K562 (cell line): ENCODE measurements around the gene DPEP1. TPM values are rescaled to one million over a fixed set of nuclear protein-coding genes. Genes with fewer than 3 reads are reported as not detected.

Experiments
- CHCHD3 ChIP-seq: fragments of 250-450 bp; sonication (Bioruptor Pico); IDR thresholded peaks from 2 replicates; pipeline ENCODE4 v2.1.2; 2022; ENCODE audit warnings: mild to moderate bottlenecking
- GTF2F1 ChIP-seq: IDR thresholded peaks from 2 replicates; pipeline ENCODE4 v1.6.1; 2011; ENCODE audit warnings: low read depth, low read length, improper control_type of control experiment
- IFI16 ChIP-seq: fragments of 250-450 bp; sonication (Bioruptor Pico); IDR thresholded peaks from 2 replicates; pipeline ENCODE4 v2.1.2; 2022; ENCODE audit warnings: mild to moderate bottlenecking, inconsistent platforms
- NR2F6 ChIP-seq: fragments of 450-650 bp; formaldehyde crosslinking; IDR thresholded peaks from 2 replicates; pipeline ENCODE4 v1.4.0; 2020; ENCODE audit warnings: mild to moderate bottlenecking
- PML ChIP-seq: IDR thresholded peaks from 2 replicates; pipeline ENCODE4 v1.6.1; 2012; ENCODE audit warnings: low read length, inconsistent platforms
- POLR3G ChIP-seq: IDR thresholded peaks from 2 replicates; pipeline ENCODE4 v1.6.1; 2011; ENCODE audit not compliant: insufficient read length, insufficient replicate concordance; ENCODE audit errors: extremely low read depth
- RBM17 ChIP-seq: fragments of 200-400 bp; formaldehyde crosslinking; IDR thresholded peaks from 2 replicates; pipeline ENCODE4 v1.6.1; 2017; ENCODE audit warnings: low read depth, mild to moderate bottlenecking, low read length, borderline replicate concordance
- RBM34 ChIP-seq: fragments of 200-400 bp; formaldehyde crosslinking; IDR thresholded peaks from 2 replicates; pipeline ENCODE4 v1.6.1; 2018; ENCODE audit warnings: low read length, borderline replicate concordance; ENCODE audit not compliant: insufficient read depth
- SRSF1 ChIP-seq: fragments of 200-400 bp; formaldehyde crosslinking; IDR thresholded peaks from 2 replicates; pipeline ENCODE4 v1.6.1; 2017; ENCODE audit warnings: mild to moderate bottlenecking, low read depth, low read length, moderate library complexity
- ZFP30 ChIP-seq: fragments of 250-450 bp; sonication (Bioruptor Pico); IDR thresholded peaks from 2 replicates; pipeline ENCODE4 v1.8.0; 2022; ENCODE audit warnings: moderate library complexity, mild to moderate bottlenecking, inconsistent platforms, borderline replicate concordance
- ZFP36 ChIP-seq: fragments of 150-350 bp; IDR thresholded peaks from 2 replicates; pipeline ENCODE4 v1.6.1; 2018; ENCODE audit warnings: low read length, low read depth; ENCODE audit not compliant: partially characterized antibody
- ZNF12 ChIP-seq: sonication (generic); formaldehyde crosslinking; IDR thresholded peaks from 2 replicates; pipeline ENCODE4 v1.4.0; 2020; ENCODE audit warnings: mild to moderate bottlenecking, missing genetic modification reagents
- ZNF384 ChIP-seq: IDR thresholded peaks from 2 replicates; pipeline ENCODE4 v1.6.1; 2012; ENCODE audit warnings: low read depth, low read length, improper control_type of control experiment
- ZNF445 ChIP-seq: fragments of 250-450 bp; sonication (Bioruptor Pico); IDR thresholded peaks from 2 replicates; pipeline ENCODE4 v1.4.0; 2020; ENCODE audit warnings: low read depth, mild to moderate bottlenecking, moderate library complexity
- polyA plus RNA-seq, 8 experiments: library from polyadenylated mRNA; depleted of rRNA in 4 of 8; stranded (reverse) in 5 of 8; unstranded in 3 of 8; fragments of >200 nt; fragmentation: Nextera tagmentation in 2 of 8; fragmentation: Illumina TruSeq in 1 of 8; extraction: Ambion mirVana in 2 of 8; extraction: Trizol in 1 of 8; gene quantifications; 2 replicates each; pipeline versions ENCODE4 v1.2.1 to v1.2.3, GENCODE V29; 2011 to 2014; ENCODE audit warnings: inconsistent platforms in 1 of 8, missing spikeins in 1 of 8
- total RNA-seq, 7 experiments: library from RNA; depleted of rRNA in 6 of 7; stranded (reverse); fragments of >200 nt in 6 of 7; fragmentation: Illumina TruSeq in 2 of 7; extraction: Trizol in 2 of 7; gene quantifications; 2 replicates each; pipeline versions ENCODE4 v1.2.1 to v1.2.3, GENCODE V29; 2011 to 2021; ENCODE audit warnings: low replicate concordance in 1 of 7
- TF ChIP-seq, protein P1 (sequence below): sonication (generic); formaldehyde crosslinking; IDR thresholded peaks from 2 replicates; pipeline ENCODE4 v1.8.0; 2022; ENCODE audit warnings: mild to moderate bottlenecking, missing genetic modification reagents, borderline replicate concordance
- TF ChIP-seq, protein P2 (sequence below): IDR thresholded peaks from 2 replicates; pipeline ENCODE4 v1.6.1; 2011; ENCODE audit not compliant: insufficient read length; ENCODE audit errors: extremely low read depth
- TF ChIP-seq, protein P3 (sequence below): sonication (generic); formaldehyde crosslinking; IDR thresholded peaks from 2 replicates; pipeline ENCODE4 v1.8.0; 2022; ENCODE audit warnings: mild to moderate bottlenecking, missing genetic modification reagents
- TF ChIP-seq, protein P4 (sequence below): fragments of 450-650 bp; IDR thresholded peaks from 2 replicates; pipeline ENCODE4 v1.6.1; 2016; ENCODE audit warnings: antibody characterized with exemption
- TF ChIP-seq, protein P5 (sequence below): sonication (generic); formaldehyde crosslinking; IDR thresholded peaks from 2 replicates; pipeline ENCODE4 v1.9.0; 2022; ENCODE audit warnings: mild to moderate bottlenecking, missing genetic modification reagents
- TF ChIP-seq, protein P6 (sequence below): sonication (generic); formaldehyde crosslinking; IDR thresholded peaks from 2 replicates; pipeline ENCODE4 v1.8.0; 2022; ENCODE audit warnings: missing genetic modification reagents, mild to moderate bottlenecking, borderline replicate concordance

The DPEP1 gene
- total and polyA plus RNA-seq, 9 of the 15 experiments (the other 6 are each of a cell fraction or from before 2014, with no cell fraction given), result 0.14 to 0.31 (median 0.20) TPM; not detected in 6

DNA sequence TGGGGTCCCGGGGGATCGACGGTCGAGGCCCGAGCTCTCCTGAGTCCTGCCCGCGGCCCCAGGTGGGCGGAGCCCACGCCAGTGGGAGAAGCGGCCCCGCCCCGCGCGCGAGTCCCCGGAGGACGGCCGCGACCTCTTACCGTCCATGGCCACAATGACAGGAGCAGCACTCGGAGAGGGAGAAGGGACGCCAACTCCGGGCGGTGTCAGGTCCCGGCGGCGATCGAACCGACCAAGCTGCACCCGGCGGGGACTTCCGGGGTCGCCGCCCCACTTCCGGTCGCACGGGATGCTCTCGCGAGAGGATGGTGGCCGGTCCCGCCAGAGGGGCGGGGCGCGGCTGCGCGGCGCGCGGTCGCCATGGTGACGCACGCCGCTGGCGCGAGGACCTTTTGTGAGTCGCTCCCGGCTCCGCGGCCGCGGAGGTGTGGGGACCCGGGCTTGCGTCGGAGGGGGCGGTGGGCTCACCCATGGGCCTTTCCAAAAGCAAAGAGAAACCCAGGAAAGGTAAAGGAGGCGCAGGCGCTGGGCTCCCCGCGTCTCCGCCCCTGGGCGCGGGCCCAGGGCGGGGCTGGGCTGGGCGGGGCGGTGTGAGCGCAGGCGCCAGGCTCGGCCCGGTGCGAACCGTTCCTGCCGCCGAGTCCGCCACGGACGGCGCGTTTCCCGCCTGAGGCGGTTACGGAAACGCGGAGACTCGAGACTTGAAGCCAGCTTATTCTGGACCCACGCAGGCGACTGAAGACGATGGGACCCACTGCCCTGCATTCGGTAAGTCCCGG, 44.2 kb downstream of the DPEP1 start, which contains the start of the genes CHMP1A and SPATA33 (continued):
- TF ChIP-seq, protein P1, sequence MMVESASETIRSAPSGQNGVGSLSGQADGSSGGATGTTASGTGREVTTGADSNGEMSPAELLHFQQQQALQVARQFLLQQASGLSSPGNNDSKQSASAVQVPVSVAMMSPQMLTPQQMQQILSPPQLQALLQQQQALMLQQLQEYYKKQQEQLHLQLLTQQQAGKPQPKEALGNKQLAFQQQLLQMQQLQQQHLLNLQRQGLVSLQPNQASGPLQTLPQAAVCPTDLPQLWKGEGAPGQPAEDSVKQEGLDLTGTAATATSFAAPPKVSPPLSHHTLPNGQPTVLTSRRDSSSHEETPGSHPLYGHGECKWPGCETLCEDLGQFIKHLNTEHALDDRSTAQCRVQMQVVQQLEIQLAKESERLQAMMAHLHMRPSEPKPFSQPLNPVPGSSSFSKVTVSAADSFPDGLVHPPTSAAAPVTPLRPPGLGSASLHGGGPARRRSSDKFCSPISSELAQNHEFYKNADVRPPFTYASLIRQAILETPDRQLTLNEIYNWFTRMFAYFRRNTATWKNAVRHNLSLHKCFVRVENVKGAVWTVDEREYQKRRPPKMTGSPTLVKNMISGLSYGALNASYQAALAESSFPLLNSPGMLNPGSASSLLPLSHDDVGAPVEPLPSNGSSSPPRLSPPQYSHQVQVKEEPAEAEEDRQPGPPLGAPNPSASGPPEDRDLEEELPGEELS (CRISPR knock-in tag), result no peak; the same call in 1 of the 2 replicates
- TF ChIP-seq IFI16 (CRISPR knock-in tag) (no peak), RBM17 (no peak), NR2F6 (CRISPR knock-in tag) (no peak), SRSF1 (no peak), ZNF12 (CRISPR knock-in tag) (no peak), GTF2F1 (no peak), POLR3G (no peak), PML (peak; percentile 56; the same call in 1 of the 2 replicates), ZFP36 (no peak), ZNF445 (CRISPR knock-in tag) (no peak), RBM34 (0 out of 2 replicates have a peak, but pooled peaks have one; percentile 71), ZFP30 (no peak), ZNF384 (no peak), CHCHD3 (no peak)
- TF ChIP-seq, protein P2, sequence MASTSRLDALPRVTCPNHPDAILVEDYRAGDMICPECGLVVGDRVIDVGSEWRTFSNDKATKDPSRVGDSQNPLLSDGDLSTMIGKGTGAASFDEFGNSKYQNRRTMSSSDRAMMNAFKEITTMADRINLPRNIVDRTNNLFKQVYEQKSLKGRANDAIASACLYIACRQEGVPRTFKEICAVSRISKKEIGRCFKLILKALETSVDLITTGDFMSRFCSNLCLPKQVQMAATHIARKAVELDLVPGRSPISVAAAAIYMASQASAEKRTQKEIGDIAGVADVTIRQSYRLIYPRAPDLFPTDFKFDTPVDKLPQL, result no peak
- TF ChIP-seq, protein P3, sequence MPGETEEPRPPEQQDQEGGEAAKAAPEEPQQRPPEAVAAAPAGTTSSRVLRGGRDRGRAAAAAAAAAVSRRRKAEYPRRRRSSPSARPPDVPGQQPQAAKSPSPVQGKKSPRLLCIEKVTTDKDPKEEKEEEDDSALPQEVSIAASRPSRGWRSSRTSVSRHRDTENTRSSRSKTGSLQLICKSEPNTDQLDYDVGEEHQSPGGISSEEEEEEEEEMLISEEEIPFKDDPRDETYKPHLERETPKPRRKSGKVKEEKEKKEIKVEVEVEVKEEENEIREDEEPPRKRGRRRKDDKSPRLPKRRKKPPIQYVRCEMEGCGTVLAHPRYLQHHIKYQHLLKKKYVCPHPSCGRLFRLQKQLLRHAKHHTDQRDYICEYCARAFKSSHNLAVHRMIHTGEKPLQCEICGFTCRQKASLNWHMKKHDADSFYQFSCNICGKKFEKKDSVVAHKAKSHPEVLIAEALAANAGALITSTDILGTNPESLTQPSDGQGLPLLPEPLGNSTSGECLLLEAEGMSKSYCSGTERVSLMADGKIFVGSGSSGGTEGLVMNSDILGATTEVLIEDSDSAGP, result no peak
- TF ChIP-seq, protein P4, sequence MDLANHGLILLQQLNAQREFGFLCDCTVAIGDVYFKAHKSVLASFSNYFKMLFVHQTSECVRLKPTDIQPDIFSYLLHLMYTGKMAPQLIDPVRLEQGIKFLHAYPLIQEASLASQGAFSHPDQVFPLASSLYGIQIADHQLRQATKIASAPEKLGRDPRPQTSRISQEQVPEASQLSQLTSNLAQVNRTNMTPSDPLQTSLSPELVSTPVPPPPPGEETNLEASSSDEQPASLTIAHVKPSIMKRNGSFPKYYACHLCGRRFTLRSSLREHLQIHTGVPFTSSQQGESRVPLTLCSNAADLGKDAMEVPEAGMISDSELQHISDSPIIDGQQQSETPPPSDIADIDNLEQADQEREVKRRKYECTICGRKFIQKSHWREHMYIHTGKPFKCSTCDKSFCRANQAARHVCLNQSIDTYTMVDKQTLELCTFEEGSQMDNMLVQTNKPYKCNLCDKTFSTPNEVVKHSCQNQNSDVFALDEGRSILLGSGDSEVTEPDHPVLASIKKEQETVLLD, result no peak
- TF ChIP-seq, protein P5, sequence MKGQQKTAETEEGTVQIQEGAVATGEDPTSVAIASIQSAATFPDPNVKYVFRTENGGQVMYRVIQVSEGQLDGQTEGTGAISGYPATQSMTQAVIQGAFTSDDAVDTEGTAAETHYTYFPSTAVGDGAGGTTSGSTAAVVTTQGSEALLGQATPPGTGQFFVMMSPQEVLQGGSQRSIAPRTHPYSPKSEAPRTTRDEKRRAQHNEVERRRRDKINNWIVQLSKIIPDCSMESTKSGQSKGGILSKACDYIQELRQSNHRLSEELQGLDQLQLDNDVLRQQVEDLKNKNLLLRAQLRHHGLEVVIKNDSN, result 0 out of 2 replicates have a peak, but pooled peaks have one; percentile 29
- TF ChIP-seq, protein P6, sequence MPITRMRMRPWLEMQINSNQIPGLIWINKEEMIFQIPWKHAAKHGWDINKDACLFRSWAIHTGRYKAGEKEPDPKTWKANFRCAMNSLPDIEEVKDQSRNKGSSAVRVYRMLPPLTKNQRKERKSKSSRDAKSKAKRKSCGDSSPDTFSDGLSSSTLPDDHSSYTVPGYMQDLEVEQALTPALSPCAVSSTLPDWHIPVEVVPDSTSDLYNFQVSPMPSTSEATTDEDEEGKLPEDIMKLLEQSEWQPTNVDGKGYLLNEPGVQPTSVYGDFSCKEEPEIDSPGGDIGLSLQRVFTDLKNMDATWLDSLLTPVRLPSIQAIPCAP (CRISPR knock-in tag), result no peak
